Activated naive CD8-positive, alpha-beta T cell treated with anti-CD3 and anti-CD28 coated beads for 36 hours (primary cell): ENCODE measurements around the gene CCNY. TPM values are rescaled to one million over a fixed set of nuclear protein-coding genes. Genes with fewer than 3 reads are reported as not detected.

Experiments used
- DNase-seq: peaks from one replicate; pipeline ENCODE4 v3.0.0; 2021
- H3K27ac Mint-ChIP-seq: one replicate; pipeline ENCODE4 v1.8.0; 2022; ENCODE audit warnings: mild to moderate bottlenecking, moderate library complexity, mixed read lengths
- H3K27me3 Mint-ChIP-seq: one replicate; pipeline ENCODE4 v1.8.0; 2022; ENCODE audit warnings: mild to moderate bottlenecking, mixed read lengths
- H3K36me3 Mint-ChIP-seq: one replicate; pipeline ENCODE4 v1.8.0; 2021; ENCODE audit warnings: mild to moderate bottlenecking, mixed read lengths
- H3K4me1 Mint-ChIP-seq: one replicate; pipeline ENCODE4 v1.8.0; 2021; ENCODE audit warnings: mixed read lengths
- H3K4me3 Mint-ChIP-seq: one replicate; pipeline ENCODE4 v1.8.0; 2022; ENCODE audit warnings: mild to moderate bottlenecking, moderate library complexity, mixed read lengths
- H3K9me3 Mint-ChIP-seq: one replicate; pipeline ENCODE4 v1.8.0; 2022; ENCODE audit warnings: mixed read lengths
- total RNA-seq, 2 experiments: library from RNA; stranded (reverse); gene quantifications; one replicate each; pipeline ENCODE4 v1.2.3, GENCODE V29; 2021

Gene CCNY
- total RNA-seq, 2 experiments from 2014 or later: 52.1 to 55.2 TPM

DNA sequence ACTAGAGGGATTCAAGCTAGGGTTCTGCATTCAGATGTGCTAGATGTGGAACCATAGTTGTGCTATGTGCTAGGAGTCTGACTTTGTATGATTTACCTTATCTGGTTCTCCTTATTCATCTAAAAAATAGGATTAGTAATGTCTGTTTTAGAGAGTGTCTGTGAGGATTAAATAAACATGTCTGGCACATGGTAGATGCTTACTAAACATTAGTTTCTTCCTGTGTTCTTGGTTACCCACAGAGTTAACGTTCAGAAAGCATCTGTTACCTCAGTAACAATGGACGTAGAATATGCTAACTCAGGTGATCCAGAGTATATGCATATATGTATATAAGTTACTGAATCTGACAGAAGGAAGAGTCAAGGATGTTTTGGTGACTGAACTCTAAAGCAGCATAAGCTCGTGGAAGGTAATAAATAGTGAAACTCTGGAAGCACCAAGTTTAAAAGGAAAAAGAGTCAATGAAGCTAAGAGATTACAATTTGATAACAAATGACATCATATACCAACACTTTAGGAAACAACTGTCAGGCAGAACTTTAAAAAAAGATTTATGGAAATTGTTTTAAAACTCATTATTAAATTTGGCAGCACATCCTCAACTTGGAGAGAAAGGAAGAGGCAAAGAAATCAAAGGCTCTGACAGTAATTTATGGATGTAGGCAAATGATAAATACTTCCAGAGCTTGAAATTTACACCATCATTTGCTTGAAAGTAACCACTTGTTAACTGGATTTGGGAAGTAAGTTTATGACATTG, 127.0 kb downstream of the CCNY start:
- Mint-ChIP-seq H3K27me3 (no peaks in the 10 kb centered on the region), H3K27ac (no peak overlapping the region), H3K9me3 (no peaks in the 10 kb centered on the region), H3K36me3 (peaks cover 1% of the 10 kb centered on the region), H3K4me1 (peaks cover 56% of the 10 kb centered on the region), H3K4me3 (no peak overlapping the region)
- DNase-seq: no peak

- Mint-ChIP-seq H3K9me3 (no peaks in the 10 kb centered on the region), H3K27ac (no peak overlapping the region), H3K36me3 (peaks cover 1% of the 10 kb centered on the region), H3K4me3 (no peak overlapping the region), H3K27me3 (no peaks in the 10 kb centered on the region), H3K4me1 (peaks cover 50% of the 10 kb centered on the region)
- no peak for DNase-seq
Observed at GRCh38 chr10:35463878-35464277, 127.6 kb downstream of the CCNY start.

DNA sequence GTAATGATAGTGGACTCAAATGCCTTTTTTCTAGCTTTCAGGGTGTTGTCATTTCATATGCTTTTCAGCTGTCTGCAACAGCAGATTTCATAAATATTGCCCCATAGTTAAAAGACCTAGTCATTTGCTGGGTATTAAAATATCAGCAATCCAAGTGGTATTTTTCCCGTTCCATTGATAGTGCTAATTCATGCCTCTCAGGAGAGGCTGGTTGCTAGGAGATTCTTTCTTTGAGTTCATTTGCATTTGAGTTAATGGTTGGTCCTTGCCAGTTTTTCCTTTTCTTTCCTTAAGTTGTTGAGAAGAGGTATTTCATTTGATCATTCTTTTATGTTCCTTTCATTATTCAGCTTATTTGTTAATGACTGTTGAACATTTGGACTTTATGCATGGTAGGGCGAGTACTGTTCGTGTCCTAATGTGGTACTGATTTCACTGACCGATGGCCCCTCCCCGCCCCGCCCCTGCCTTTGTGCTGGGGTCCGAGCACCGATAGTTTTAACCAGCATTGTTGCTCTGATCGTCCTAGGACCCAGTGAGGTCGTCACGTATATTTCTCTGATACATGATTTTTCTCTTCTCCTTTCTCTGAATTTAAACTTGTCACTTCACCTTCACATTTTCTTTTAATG, 128.6 kb downstream of the CCNY start:
- no peaks in the 10 kb centered on the region for H3K9me3 Mint-ChIP-seq
- no peak overlapping the region for H3K27ac Mint-ChIP-seq
- no peak for DNase-seq
- no peaks in the 10 kb centered on the region for H3K36me3 Mint-ChIP-seq
- H3K4me1 Mint-ChIP-seq: peaks cover 46% of the 10 kb centered on the region
- H3K27me3 Mint-ChIP-seq: no peaks in the 10 kb centered on the region
- H3K4me3 Mint-ChIP-seq: no peak overlapping the region

- no peak for DNase-seq
- no peaks in the 10 kb centered on the region for H3K36me3 Mint-ChIP-seq
- no peaks in the 10 kb centered on the region for H3K27me3 Mint-ChIP-seq
- H3K9me3 Mint-ChIP-seq: no peaks in the 10 kb centered on the region
- no peak overlapping the region for H3K27ac Mint-ChIP-seq
- peaks cover 46% of the 10 kb centered on the region for H3K4me1 Mint-ChIP-seq
- H3K4me3 Mint-ChIP-seq: no peak overlapping the region
Observed at GRCh38 chr10:35465673-35466072, 129.4 kb downstream of the CCNY start.

DNA sequence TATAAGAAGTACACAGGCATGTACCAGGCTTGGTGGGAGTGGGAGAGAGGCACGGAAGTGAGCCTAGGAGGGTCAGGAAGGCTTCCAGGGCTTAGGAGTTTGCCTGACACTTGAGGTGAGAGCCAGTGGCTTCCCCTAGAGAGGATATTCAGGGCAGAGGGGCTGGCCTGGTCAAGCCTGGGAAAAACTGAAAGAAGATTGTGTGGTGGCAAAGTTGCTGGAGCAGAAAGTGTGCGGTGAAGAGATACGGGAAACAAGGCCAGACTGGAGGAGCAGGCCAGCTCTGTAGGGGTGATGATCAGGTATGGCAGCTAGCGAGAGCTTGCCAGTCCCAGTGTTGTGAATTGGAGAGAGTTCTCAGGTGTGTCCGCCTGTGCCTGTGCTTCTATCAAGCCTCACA, 129.9 kb downstream of the CCNY start:
- H3K36me3 Mint-ChIP-seq: no peaks in the 10 kb centered on the region
- H3K27me3 Mint-ChIP-seq: no peaks in the 10 kb centered on the region
- H3K4me1 Mint-ChIP-seq: peaks cover 46% of the 10 kb centered on the region
- H3K27ac Mint-ChIP-seq: no peak overlapping the region
- no peak for DNase-seq
- no peaks in the 10 kb centered on the region for H3K9me3 Mint-ChIP-seq
- no peak overlapping the region for H3K4me3 Mint-ChIP-seq

DNA sequence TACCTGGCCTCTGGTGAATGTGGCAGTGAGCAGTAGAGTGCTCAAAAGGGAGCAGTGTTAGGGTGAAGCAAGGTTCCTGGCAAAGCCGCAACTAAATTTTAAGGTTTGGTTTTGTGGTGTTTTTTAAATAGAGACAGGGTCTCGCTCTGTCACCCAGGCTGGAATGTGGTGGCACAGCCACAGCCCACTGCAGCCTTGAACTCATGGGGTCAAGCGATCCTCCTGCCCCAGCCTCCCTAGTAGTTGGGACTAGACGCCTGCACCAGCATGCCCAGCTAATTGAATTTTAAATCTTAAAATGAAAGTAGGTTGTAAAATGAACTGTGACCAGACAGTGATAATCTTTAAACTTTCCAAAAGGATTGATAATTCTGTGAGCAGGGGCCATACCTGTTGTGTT, 130.4 kb downstream of the CCNY start:
- no peaks in the 10 kb centered on the region for H3K36me3 Mint-ChIP-seq
- H3K9me3 Mint-ChIP-seq: no peaks in the 10 kb centered on the region
- no peaks in the 10 kb centered on the region for H3K27me3 Mint-ChIP-seq
- peaks cover 43% of the 10 kb centered on the region for H3K4me1 Mint-ChIP-seq
- no peak overlapping the region for H3K27ac Mint-ChIP-seq
- DNase-seq: no peak
- H3K4me3 Mint-ChIP-seq: no peak overlapping the region

GRCh38 chr10:35467186-35467585, 130.9 kb downstream of the CCNY start:
- H3K4me3 Mint-ChIP-seq: no peak overlapping the region

GRCh38 chr10:35470248-35470924, 134.1 kb downstream of the CCNY start:
- peaks cover 32% of the 10 kb centered on the region for H3K4me1 Mint-ChIP-seq
- H3K27me3 Mint-ChIP-seq: no peaks in the 10 kb centered on the region
- no peak overlapping the region for H3K27ac Mint-ChIP-seq
- H3K9me3 Mint-ChIP-seq: no peaks in the 10 kb centered on the region
- no peak for DNase-seq
- H3K36me3 Mint-ChIP-seq: peaks cover 2% of the 10 kb centered on the region
- H3K4me3 Mint-ChIP-seq: no peak overlapping the region

More at GRCh38 chr10:35467186-35467585, 130.9 kb downstream of the CCNY start:
- peaks cover 42% of the 10 kb centered on the region for H3K4me1 Mint-ChIP-seq
- no peaks in the 10 kb centered on the region for H3K36me3 Mint-ChIP-seq
- H3K27ac Mint-ChIP-seq: no peak overlapping the region
- no peaks in the 10 kb centered on the region for H3K9me3 Mint-ChIP-seq
- no peak for DNase-seq
- no peaks in the 10 kb centered on the region for H3K27me3 Mint-ChIP-seq

- Mint-ChIP-seq H3K27ac (no peak overlapping the region), H3K4me1 (peaks cover 32% of the 10 kb centered on the region), H3K4me3 (no peak overlapping the region), H3K9me3 (no peaks in the 10 kb centered on the region), H3K27me3 (no peaks in the 10 kb centered on the region), H3K36me3 (peaks cover 2% of the 10 kb centered on the region)
- DNase-seq: no peak
Observed at GRCh38 chr10:35470925-35471315, 134.6 kb downstream of the CCNY start.

DNA sequence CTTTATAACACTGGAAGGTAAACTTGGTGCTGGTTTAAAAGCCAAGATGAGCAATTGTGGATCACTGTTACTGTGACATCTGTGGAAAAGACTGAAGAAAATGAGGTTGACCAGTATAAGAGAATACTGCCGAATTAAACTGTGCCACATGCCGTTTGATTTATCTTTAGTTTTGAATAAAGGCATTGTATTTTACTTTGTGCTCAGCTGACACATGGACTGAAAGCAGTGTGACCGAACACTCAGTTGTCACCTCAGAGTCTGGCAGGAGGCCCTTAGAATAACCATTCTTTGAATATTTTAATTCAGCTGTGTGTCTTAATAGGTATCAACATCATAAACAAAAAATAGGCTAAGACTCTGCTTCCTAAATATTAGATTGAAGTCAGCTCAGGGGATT, 135.1 kb downstream of the CCNY start:
- H3K36me3 Mint-ChIP-seq: peaks cover 2% of the 10 kb centered on the region
- H3K27ac Mint-ChIP-seq: no peak overlapping the region
- H3K9me3 Mint-ChIP-seq: no peaks in the 10 kb centered on the region
- DNase-seq: no peak
- H3K27me3 Mint-ChIP-seq: no peaks in the 10 kb centered on the region
- H3K4me1 Mint-ChIP-seq: peaks cover 32% of the 10 kb centered on the region
- no peak overlapping the region for H3K4me3 Mint-ChIP-seq

GRCh38 chr10:35480142-35480541, 143.8 kb downstream of the CCNY start:
- DNase-seq: no peak
- no peak overlapping the region for H3K4me3 Mint-ChIP-seq
- no peak overlapping the region for H3K27ac Mint-ChIP-seq
- H3K27me3 Mint-ChIP-seq: no peaks in the 10 kb centered on the region
- H3K36me3 Mint-ChIP-seq: peaks cover 11% of the 10 kb centered on the region
- H3K4me1 Mint-ChIP-seq: peaks cover 16% of the 10 kb centered on the region
- no peaks in the 10 kb centered on the region for H3K9me3 Mint-ChIP-seq

- Mint-ChIP-seq H3K27ac (no peak overlapping the region), H3K27me3 (no peaks in the 10 kb centered on the region), H3K4me3 (no peak overlapping the region), H3K9me3 (no peaks in the 10 kb centered on the region), H3K36me3 (peaks cover 18% of the 10 kb centered on the region), H3K4me1 (peaks cover 22% of the 10 kb centered on the region)
- no peak for DNase-seq
Observed at GRCh38 chr10:35481413-35481812, 145.1 kb downstream of the CCNY start.

DNA sequence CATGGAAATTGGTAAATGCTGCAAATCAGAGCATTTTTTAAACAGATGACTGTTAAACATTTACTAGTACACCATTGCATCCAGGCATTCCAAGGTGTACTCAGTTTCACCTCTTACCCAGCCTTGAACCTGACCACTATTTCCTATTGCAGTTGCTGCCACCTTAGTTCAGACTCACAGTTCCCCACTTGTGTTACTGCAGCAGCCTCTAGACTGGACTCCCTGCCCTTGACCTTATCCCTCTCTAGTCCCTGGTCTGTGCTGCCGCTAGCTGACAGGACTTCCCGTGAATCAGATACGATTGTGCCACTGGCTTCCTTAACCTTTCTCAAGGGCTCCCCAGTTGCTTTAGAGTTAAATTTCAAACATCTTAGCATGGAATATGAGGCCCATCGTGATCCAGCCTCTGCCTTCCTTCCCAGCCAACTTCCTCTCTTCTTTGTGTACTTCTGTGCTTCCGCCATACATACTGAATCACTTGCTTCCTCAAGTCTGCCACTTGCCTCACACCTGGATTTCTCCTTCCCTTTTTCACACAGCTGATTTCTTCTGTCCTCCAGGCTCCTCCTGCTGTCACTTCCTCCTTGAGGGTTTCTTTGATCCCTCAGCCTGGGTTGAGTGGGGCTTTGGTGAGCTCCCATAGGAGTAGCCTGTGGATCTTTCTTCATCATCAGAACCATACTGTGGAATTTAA, 150.1 kb downstream of the CCNY start:
- no peak for DNase-seq
- no peaks in the 10 kb centered on the region for H3K27me3 Mint-ChIP-seq
- peaks cover 26% of the 10 kb centered on the region for H3K36me3 Mint-ChIP-seq
- H3K9me3 Mint-ChIP-seq: no peaks in the 10 kb centered on the region
- H3K4me1 Mint-ChIP-seq: peaks cover 24% of the 10 kb centered on the region
- H3K27ac Mint-ChIP-seq: no peak overlapping the region
- H3K4me3 Mint-ChIP-seq: no peak overlapping the region

DNA sequence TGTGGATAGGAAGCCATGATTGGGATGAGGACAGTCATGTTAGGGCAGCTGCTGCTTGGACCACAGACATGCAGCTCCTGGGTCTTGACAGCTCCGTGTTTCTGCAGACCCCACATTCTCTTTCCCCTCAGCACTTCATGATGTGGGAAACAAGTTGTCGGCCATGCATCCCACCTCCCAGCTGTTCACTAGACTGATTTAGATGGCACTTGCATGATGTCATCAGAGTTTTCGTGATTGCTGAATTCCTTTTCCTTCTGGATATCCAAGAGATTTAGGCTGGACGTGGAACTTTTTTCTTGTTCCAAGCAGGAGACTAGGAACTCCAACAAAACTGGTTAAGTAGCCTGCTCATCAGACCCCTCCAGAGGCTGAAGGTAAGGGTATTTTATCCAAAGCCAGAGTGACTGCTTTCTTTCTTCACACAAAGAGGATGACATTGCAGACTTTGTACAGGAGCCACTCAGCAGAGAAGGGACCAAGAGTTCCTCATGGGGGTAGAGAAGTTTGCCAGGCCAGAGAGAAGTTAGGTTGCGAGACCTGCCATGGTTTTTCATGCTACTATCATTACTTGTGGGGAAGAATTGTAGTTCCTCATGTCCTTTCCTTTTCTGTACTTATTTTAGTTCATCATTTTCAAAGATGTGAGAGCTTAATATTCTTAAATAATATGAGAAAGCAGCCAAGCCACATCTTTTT, 151.2 kb downstream of the CCNY start:
- no peaks in the 10 kb centered on the region for H3K27me3 Mint-ChIP-seq
- H3K4me3 Mint-ChIP-seq: no peak overlapping the region
- no peak for DNase-seq
- peaks cover 29% of the 10 kb centered on the region for H3K4me1 Mint-ChIP-seq
- H3K36me3 Mint-ChIP-seq: peaks cover 30% of the 10 kb centered on the region
- H3K9me3 Mint-ChIP-seq: no peaks in the 10 kb centered on the region
- no peak overlapping the region for H3K27ac Mint-ChIP-seq

GRCh38 chr10:35488228-35488627, 151.9 kb downstream of the CCNY start:
- Mint-ChIP-seq H3K27ac (no peak overlapping the region), H3K27me3 (no peaks in the 10 kb centered on the region), H3K9me3 (no peaks in the 10 kb centered on the region), H3K4me3 (no peak overlapping the region), H3K36me3 (peaks cover 31% of the 10 kb centered on the region), H3K4me1 (peaks cover 32% of the 10 kb centered on the region)
- no peak for DNase-seq
